Activated naive CD8-positive, alpha-beta T cell treated with anti-CD3 and anti-CD28 coated beads, Interleukin-2, amount 10 ng/mL, durations not matched to agents 7 days and 5 days (primary cell): Measurements from ENCODE around the gene PACRG. TPM values are rescaled to one million over a fixed set of nuclear protein-coding genes. Genes with fewer than 3 reads are reported as not detected.

Experiments used
- ATAC-seq: fragments of 150-1000 bp; cut with Tn5 transposase; one replicate; pipeline ENCODE4 v1.10.0; 2021; ENCODE audit warnings: low read depth, moderate library complexity
- POLR2A ChIA-PET: fragments of 350-600 bp; sonication (Branson Sonifier 250); formaldehyde crosslinking; loops from one replicate; lab custom pipeline; 2021; ENCODE audit warnings: antibody characterized with exemption; lab: Charles Lee
- DNase-seq: peaks from one replicate; pipeline ENCODE4 v3.0.0; 2021
- H3K27ac Mint-ChIP-seq: one replicate; pipeline ENCODE4 v1.8.0; 2022; ENCODE audit warnings: mild to moderate bottlenecking, mixed read lengths
- H3K27me3 Mint-ChIP-seq: one replicate; pipeline ENCODE4 v1.8.0; 2022; ENCODE audit warnings: mild to moderate bottlenecking, moderate library complexity, mixed read lengths
- H3K36me3 Mint-ChIP-seq: one replicate; pipeline ENCODE4 v1.8.0; 2021; ENCODE audit warnings: mild to moderate bottlenecking, mixed read lengths
- H3K4me1 Mint-ChIP-seq: one replicate; pipeline ENCODE4 v1.8.0; 2021; ENCODE audit warnings: mixed read lengths
- H3K4me3 Mint-ChIP-seq: one replicate; pipeline ENCODE4 v1.8.0; 2022; ENCODE audit warnings: mild to moderate bottlenecking, moderate library complexity, mixed read lengths
- H3K9me3 Mint-ChIP-seq: one replicate; pipeline ENCODE4 v1.8.0; 2021; ENCODE audit warnings: mixed read lengths
- total RNA-seq, 2 experiments: library from RNA; stranded (reverse); gene quantifications; one replicate each; pipeline ENCODE4 v1.2.3, GENCODE V29; 2021

The PACRG gene
- total RNA-seq, 2 experiments from 2014 or later: 0.58 TPM; not detected in 1

DNA sequence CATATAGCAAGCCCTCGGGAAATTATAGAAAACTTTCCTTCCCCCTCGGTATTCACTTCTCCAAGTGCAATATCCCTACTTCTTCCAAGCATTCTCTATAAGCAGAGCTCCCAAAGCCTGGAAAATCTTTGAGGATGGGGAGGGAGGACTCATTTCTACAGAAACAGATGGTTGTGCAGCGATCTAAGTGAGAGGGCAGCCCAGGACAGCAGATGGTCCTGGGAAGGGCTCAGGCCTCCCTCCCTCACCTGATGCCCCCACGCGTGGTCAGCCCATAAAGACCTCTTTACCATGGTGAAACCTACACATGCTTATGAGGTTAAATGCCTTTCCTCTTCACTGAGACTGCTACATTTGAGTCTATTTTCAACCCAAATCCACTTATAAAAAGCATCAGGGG is 367.1 kb downstream of the PACRG start:
- ATAC-seq (no peak), DNase-seq (no peak)
- Mint-ChIP-seq H3K27ac (no peak overlapping the region), H3K4me3 (no peak overlapping the region), H3K27me3 (no peaks in the 10 kb centered on the region), H3K4me1 (no peaks in the 10 kb centered on the region), H3K36me3 (no peaks in the 10 kb centered on the region), H3K9me3 (no peaks in the 10 kb centered on the region)
- POLR2A ChIA-PET: no interaction called here

DNA sequence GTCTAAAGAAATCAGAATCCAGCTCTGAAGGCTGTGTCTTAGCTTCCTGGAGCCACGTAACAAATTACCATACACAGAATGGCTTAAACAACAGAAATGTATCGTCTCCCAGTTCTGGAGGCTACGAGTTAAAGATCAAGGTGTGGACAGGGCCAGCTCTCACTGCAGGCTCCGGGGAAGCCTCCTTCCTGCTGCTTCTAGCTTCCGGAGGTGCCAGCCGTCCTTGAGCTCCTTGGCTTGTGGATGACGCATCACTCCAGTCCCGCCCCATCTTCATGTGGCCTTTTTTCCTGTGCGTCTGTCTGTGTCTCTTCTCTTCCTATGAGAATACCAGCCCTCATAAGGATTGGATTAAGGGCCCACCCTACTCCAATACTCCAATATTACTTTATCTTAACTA is 367.6 kb downstream of the PACRG start:
- no peaks in the 10 kb centered on the region for H3K36me3 Mint-ChIP-seq

DNA sequence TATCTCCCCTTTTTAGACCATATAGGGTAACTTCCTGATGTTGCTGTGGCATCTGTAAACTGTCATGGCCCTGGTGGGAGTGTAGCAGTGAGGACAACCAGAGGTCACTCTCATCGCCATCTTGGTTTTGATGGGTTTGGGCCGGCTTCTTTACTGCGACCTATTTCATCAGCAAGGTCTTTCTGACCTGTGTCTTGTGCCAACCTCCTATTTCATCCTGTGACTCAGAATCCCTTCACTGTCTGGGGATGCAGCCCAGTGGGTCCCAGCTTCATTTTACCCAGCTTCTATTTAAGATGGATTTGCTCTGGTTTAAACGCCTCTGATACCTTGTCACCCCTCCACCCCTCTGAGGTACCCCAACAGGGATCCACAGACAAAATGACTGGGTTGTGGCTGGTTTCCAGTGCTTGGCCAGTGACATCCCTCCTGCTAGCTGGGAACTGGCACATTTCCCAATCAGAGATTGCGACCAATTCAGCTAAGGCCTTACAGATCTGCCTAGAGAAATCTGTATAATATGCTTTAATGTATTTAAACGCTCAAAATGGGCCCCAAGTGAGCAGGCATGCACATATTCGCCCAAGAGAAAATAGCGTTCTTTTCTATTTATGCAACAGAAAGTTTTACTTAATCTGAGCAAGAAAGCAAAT is 371.2 kb downstream of the PACRG start:
- H3K27me3 Mint-ChIP-seq: no peaks in the 10 kb centered on the region
- H3K4me1 Mint-ChIP-seq: no peaks in the 10 kb centered on the region
- no peak overlapping the region for H3K27ac Mint-ChIP-seq
- H3K4me3 Mint-ChIP-seq: no peak overlapping the region
- ATAC-seq (no peak), DNase-seq (no peak)
- peaks cover 1% of the 10 kb centered on the region for H3K9me3 Mint-ChIP-seq
- POLR2A ChIA-PET: no interaction called here
- H3K36me3 Mint-ChIP-seq: no peaks in the 10 kb centered on the region

More for the DNA sequence above, 367.6 kb downstream of the PACRG start:
- POLR2A ChIA-PET: no interaction called here
- Mint-ChIP-seq H3K27me3 (no peaks in the 10 kb centered on the region), H3K27ac (no peak overlapping the region), H3K4me1 (no peaks in the 10 kb centered on the region), H3K9me3 (no peaks in the 10 kb centered on the region), H3K4me3 (no peak overlapping the region)
- DNase-seq (no peak), ATAC-seq (no peak)

DNA sequence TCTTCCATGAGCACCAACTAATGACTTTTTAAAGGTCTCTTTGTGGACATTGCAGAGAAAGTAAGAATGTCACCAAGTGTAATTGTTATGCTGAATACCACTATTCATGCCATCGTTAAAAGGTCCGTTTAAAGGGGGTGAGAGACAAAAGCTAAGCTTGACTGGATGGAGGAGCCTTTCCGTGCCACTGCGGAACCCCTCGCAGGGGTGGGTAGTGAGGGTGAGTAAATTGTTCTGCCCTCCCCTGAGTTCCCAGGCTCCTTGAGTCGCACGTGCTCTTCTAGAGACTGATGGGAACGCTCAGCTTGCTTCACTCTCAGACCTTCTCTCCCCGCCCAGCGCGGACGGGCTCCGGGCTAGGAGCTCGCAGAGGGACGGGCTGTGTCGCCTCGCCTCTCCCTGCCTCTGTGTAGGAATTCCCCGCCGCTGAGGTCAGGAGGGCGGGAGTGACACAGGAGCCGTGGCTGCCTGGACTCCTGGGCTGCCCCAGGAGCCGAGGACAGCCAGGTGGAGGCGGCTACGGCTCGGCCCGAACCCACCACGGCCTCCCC is 371.9 kb downstream of the PACRG start:
- Mint-ChIP-seq H3K4me1 (no peaks in the 10 kb centered on the region), H3K36me3 (no peaks in the 10 kb centered on the region), H3K9me3 (peaks cover 1% of the 10 kb centered on the region), H3K27ac (no peak overlapping the region), H3K4me3 (no peak overlapping the region), H3K27me3 (no peaks in the 10 kb centered on the region)
- no peak for DNase-seq
- no peak for ATAC-seq
- POLR2A ChIA-PET: no interaction called here

DNA sequence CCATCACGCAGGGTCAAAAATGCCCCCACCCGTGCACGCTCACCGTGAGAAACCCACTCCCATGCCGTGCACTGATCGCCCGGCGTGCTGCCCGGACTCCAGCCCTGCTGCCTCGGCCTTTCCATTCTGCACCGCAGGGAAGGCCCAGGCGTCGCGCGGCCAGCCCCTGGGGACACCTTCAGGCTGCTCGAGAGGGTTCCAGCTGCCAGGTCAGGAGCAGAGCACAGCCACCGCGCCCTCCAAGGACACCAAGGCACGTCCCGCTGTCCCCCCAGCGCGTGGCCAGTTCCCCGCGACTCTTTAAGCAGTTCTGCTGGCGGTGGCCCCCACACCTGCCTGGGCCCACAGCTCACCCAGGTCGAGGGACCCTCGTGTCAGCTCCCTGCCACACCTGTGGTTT is 372.5 kb downstream of the PACRG start:
- POLR2A ChIA-PET: no interaction called here
- Mint-ChIP-seq H3K9me3 (peaks cover 1% of the 10 kb centered on the region), H3K27ac (no peak overlapping the region), H3K4me3 (no peak overlapping the region), H3K27me3 (no peaks in the 10 kb centered on the region), H3K4me1 (no peaks in the 10 kb centered on the region), H3K36me3 (no peaks in the 10 kb centered on the region)
- DNase-seq (no peak), ATAC-seq (no peak)

DNA sequence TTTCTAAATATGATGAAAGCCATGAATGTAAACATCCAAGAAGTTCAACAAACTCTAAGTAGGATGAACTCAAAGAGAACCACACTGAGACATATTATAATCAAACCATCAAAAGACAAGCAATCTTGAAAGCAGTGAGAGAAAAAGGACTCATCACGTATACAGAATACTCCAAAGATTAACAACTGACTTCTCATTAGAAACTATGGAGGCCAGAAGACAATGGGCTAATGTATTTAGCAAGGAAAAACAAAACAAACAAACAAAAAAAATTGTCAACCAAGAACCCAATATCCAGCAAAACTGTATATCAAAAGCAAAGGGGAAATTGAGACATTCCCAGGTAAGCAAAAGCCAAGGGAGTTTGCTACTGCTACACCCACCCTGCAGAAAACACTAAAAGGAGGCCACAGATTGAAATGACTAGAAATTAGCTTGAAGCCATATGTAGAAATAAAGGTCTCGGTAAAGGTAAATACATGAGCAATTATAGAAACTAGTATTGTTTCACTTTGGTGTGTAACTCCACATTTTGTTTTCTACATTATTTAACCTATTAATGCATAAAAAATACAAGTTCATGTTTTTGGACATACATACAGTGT is 385.7 kb downstream of the PACRG start:
- H3K27ac Mint-ChIP-seq: no peak overlapping the region
- H3K4me1 Mint-ChIP-seq: no peaks in the 10 kb centered on the region
- POLR2A ChIA-PET: no interaction called here
- H3K9me3 Mint-ChIP-seq: peaks cover 13% of the 10 kb centered on the region
- DNase-seq (no peak), ATAC-seq (no peak)
- H3K4me3 Mint-ChIP-seq: no peak overlapping the region
- no peaks in the 10 kb centered on the region for H3K27me3 Mint-ChIP-seq
- H3K36me3 Mint-ChIP-seq: no peaks in the 10 kb centered on the region

DNA sequence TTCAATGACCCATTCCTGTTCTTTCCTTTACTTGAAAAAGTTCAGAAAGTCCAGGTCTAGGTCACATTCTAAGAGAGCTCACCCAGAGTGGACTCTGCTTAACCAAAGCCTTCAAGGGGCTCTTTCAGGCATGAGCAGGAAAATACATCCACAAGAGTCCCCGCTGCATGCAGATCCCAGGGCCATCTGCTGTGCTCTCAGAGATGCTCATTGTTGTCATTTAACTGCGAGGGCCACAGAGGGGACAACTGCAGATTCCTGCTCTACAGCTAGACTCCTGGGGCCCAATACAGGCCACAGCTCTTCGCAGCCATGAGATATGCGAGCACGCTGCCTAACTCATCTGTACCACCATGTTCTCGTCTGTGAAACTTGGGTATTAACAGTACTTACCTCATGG is 391.2 kb downstream of the PACRG start:
- ATAC-seq: no peak

DNA sequence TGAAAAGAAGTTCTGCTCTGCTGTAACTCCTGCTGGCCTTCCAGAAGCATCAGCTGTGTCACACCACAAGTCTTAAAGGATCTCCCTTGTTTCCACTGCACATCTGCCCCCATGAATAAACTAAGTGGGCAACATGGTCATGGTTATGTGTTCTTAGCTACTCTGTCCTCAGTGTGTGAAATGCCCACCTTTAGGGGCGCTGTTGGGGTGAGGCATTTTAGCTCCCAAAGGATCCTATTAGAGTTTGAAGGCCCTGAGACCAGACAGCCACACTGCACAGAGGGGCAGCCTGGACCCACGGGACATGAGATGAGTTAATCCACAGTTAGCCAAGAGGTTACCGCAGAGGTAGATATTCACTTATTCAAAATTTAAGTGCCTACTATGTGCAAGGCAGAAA is 392.4 kb downstream of the PACRG start:
- peaks cover 1% of the 10 kb centered on the region for H3K4me1 Mint-ChIP-seq
- H3K4me3 Mint-ChIP-seq: no peak overlapping the region
- H3K9me3 Mint-ChIP-seq: peaks cover 2% of the 10 kb centered on the region
- no peak for ATAC-seq
- POLR2A ChIA-PET: no interaction called here
- H3K36me3 Mint-ChIP-seq: no peaks in the 10 kb centered on the region
- no peak overlapping the region for H3K27ac Mint-ChIP-seq
- DNase-seq: no peak
- H3K27me3 Mint-ChIP-seq: no peaks in the 10 kb centered on the region

More for the DNA sequence above, 391.2 kb downstream of the PACRG start:
- no peak for DNase-seq
- Mint-ChIP-seq H3K27me3 (no peaks in the 10 kb centered on the region), H3K36me3 (no peaks in the 10 kb centered on the region), H3K9me3 (peaks cover 4% of the 10 kb centered on the region), H3K27ac (no peak overlapping the region), H3K4me3 (no peak overlapping the region), H3K4me1 (peaks cover 1% of the 10 kb centered on the region)
- POLR2A ChIA-PET: no interaction called here

DNA sequence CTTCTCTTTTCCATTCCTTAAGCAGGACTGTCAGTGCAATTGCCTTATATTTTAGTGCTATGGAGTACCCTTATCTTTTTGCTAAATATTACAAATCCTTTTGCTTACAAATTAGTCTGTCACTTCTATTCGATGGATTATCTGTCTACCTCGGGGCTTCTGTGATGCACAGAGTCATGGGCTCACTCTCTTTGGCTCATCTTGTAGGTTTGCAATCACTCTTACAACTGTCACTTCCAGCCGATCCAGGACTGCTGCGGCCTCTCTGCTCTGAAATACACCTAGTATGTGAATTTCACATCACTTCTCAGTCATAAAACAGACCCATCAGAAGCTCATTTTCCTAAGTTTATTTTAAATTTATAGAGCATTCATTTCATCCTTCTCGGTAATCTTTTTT is 393.5 kb downstream of the PACRG start:
- Mint-ChIP-seq H3K27ac (no peak overlapping the region), H3K36me3 (no peaks in the 10 kb centered on the region), H3K9me3 (peaks cover 2% of the 10 kb centered on the region), H3K4me1 (peaks cover 1% of the 10 kb centered on the region), H3K4me3 (no peak overlapping the region), H3K27me3 (no peaks in the 10 kb centered on the region)
- no peak for DNase-seq
- ATAC-seq: no peak
- POLR2A ChIA-PET: no interaction called here

DNA sequence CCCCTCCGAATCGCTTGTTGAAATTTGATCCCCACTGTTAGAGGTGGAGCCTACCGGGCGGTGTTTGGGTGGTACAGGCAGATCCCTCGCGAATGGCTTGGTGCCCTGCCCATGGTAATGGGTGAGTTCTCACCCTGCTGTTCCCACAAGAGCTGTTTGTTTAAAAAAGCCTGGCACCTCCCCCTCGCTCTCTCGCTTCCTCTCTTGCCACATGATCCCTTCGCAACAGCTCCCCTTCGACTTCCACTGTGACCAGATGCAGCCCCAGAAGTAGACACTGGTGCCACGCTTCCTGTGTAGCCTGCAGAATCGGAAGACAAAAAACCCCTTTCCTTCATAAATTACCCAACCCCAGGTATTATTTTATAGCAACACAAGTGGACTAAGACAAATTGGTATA is 394.6 kb downstream of the PACRG start:
- DNase-seq (no peak), ATAC-seq (no peak)
- Mint-ChIP-seq H3K4me3 (no peak overlapping the region), H3K9me3 (peaks cover 2% of the 10 kb centered on the region), H3K36me3 (no peaks in the 10 kb centered on the region), H3K27me3 (no peaks in the 10 kb centered on the region), H3K27ac (no peak overlapping the region), H3K4me1 (peaks cover 1% of the 10 kb centered on the region)
- POLR2A ChIA-PET: no interaction called here

DNA sequence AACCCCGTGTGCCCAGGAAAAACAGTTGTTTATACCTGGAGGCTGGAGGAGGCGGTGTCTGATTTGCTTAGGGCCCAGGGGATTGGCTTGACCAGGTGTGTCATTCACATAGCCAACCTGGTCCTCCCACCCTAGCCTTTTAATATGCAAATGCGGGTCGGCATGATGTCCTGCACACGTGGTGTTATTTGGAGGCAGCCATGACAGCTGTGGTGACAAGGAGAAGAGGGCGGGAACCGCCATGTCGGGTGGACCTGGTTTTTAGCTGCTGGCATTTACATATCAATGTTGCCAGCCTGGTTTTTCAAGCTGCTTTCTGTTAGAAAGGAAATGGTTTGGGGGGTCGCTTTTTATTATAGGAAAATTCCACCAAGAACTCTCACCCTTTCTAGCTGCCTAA is 395.3 kb downstream of the PACRG start:
- Mint-ChIP-seq H3K4me1 (peaks cover 1% of the 10 kb centered on the region), H3K36me3 (no peaks in the 10 kb centered on the region), H3K27ac (no peak overlapping the region), H3K9me3 (peaks cover 2% of the 10 kb centered on the region), H3K4me3 (no peak overlapping the region), H3K27me3 (no peaks in the 10 kb centered on the region)
- DNase-seq: no peak
- no peak for ATAC-seq
- POLR2A ChIA-PET: no interaction called here

DNA sequence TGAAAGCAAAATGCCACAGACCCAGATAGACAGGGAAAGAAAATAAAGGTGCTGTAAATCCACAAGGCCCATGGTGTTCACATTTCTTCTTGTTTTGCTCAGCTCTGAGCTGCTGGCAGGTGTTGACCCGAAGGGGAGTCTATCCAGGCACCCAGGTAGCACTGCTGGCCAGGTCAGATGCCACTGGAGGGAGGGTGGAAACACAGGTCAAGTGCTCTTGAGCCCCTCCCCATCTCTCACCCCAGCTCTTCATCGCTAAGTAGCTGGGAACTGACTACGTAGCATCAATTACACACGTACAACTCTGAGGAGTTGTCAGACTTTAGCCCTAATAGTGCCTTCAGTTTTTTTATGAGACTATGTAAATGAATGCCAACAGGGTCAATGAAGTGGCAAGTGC is 399.0 kb downstream of the PACRG start:
- no peak for DNase-seq
- Mint-ChIP-seq H3K4me3 (no peak overlapping the region), H3K27ac (no peak overlapping the region), H3K36me3 (no peaks in the 10 kb centered on the region), H3K9me3 (peaks cover 2% of the 10 kb centered on the region), H3K27me3 (no peaks in the 10 kb centered on the region), H3K4me1 (peaks cover 1% of the 10 kb centered on the region)
- no peak for ATAC-seq
- POLR2A ChIA-PET: no interaction called here

DNA sequence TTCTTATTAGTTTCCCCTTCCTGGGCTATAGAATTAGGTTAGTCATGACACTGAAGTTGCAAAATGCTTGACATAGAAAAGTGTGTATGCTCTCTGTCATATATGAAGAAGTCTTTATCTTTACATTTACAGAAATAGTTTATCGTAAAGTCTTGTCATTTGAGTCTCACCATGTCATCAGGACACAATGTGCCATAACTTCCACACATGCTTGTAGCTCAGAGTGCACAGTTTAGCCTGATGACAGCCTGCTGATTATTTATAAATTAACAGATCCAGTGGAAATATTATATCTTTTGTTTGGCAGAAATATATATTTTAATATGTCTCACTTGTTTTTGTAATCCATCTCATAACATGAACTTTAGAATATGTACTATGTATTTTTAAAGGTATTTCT is 399.8 kb downstream of the PACRG start:
- Mint-ChIP-seq H3K9me3 (no peaks in the 10 kb centered on the region), H3K4me3 (no peak overlapping the region), H3K4me1 (no peaks in the 10 kb centered on the region), H3K27ac (no peak overlapping the region), H3K27me3 (no peaks in the 10 kb centered on the region), H3K36me3 (no peaks in the 10 kb centered on the region)
- ATAC-seq (no peak), DNase-seq (no peak)
- POLR2A ChIA-PET: no interaction called here

DNA sequence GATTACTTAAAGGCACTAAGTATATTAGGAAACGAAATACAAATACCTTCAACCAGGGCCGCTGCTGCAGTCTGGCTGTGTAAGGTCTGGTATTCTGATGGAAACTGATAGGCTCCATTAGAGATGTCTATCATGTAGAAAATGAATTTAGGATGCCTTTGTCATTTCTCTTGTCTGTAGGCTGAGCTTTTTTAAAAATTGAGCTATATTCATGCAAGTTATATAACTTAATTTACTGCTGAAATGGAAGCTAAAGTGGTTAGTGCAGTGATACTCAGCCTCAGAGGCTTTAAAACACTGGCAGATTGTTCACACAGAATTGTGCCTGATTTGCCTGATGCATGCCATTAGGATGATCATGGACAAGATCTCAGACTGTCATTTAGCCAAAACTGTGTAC is 400.6 kb downstream of the PACRG start:
- POLR2A ChIA-PET: no interaction called here
- H3K4me3 Mint-ChIP-seq: no peak overlapping the region
- H3K9me3 Mint-ChIP-seq: no peaks in the 10 kb centered on the region
- H3K27me3 Mint-ChIP-seq: no peaks in the 10 kb centered on the region
- DNase-seq (no peak), ATAC-seq (no peak)
- no peaks in the 10 kb centered on the region for H3K4me1 Mint-ChIP-seq
- H3K27ac Mint-ChIP-seq: no peak overlapping the region
- no peaks in the 10 kb centered on the region for H3K36me3 Mint-ChIP-seq
